SK-N-SH (cell line): ENCODE data around the gene EXOC3L1. TPM values are rescaled to one million over a fixed set of nuclear protein-coding genes. Genes with fewer than 3 reads are reported as not detected.
A peak's percentile ranks its signal among the peaks of the same experiment; 100 is the strongest.

Experiments
- EZH2phosphoT487 ChIP-seq: fragments of 200-600 bp; sonication (generic); IDR thresholded peaks from 2 replicates; pipeline ENCODE4 v1.6.1; 2017; ENCODE audit warnings: low read depth, mixed run types, mild to moderate bottlenecking, antibody characterized with exemption, moderate library complexity, borderline replicate concordance
- FOSL2 ChIP-seq: IDR thresholded peaks from 2 replicates; pipeline ENCODE4 v1.4.0; 2012; ENCODE audit warnings: low read depth, mild to moderate bottlenecking, moderate library complexity, borderline replicate concordance
- FOXJ3 ChIP-seq: sonication (generic); formaldehyde crosslinking; IDR thresholded peaks from 2 replicates; pipeline ENCODE4 v1.5.1; 2020; ENCODE audit warnings: mild to moderate bottlenecking, missing genetic modification reagents
- FOXM1 ChIP-seq: IDR thresholded peaks from 2 replicates; pipeline ENCODE4 v1.4.0; 2012; ENCODE audit warnings: low read depth, mild to moderate bottlenecking
- IRF3 ChIP-seq: fragments of 150-350 bp; IDR thresholded peaks from 2 replicates; pipeline ENCODE4 v1.6.1; 2016; ENCODE audit warnings: mild to moderate bottlenecking, low read depth, low read length
- JUND ChIP-seq: IDR thresholded peaks from 2 replicates; pipeline ENCODE4 v1.4.0; 2012
- MEF2A ChIP-seq: IDR thresholded peaks from 2 replicates; pipeline ENCODE4 v1.4.0; 2012; ENCODE audit warnings: low read depth, borderline replicate concordance
- MXI1 ChIP-seq: IDR thresholded peaks from 2 replicates; pipeline ENCODE4 v1.6.1; 2012; ENCODE audit warnings: mild to moderate bottlenecking, low read depth, low read length, improper control_type of control experiment
- NRF1 ChIP-seq: IDR thresholded peaks from 2 replicates; pipeline ENCODE4 v1.6.1; 2012; ENCODE audit warnings: low read depth, mild to moderate bottlenecking, low read length
- POLR2AphosphoS5 ChIP-seq: IDR thresholded peaks from 2 replicates; pipeline ENCODE4 v1.6.1; 2012; ENCODE audit warnings: low read depth, low read length
- RCOR1 ChIP-seq: fragments of 150-350 bp; IDR thresholded peaks from 2 replicates; pipeline ENCODE4 v1.6.1; 2017; ENCODE audit warnings: antibody characterized with exemption, low read length
- RFX5 ChIP-seq: IDR thresholded peaks from 2 replicates; pipeline ENCODE4 v1.6.1; 2012; ENCODE audit warnings: mild to moderate bottlenecking, improper control_type of control experiment, low read length
- RXRA ChIP-seq: IDR thresholded peaks from 2 replicates; pipeline ENCODE4 v1.4.0; 2012; ENCODE audit warnings: low read depth, mild to moderate bottlenecking, borderline replicate concordance
- SMC3 ChIP-seq: IDR thresholded peaks from 2 replicates; pipeline ENCODE4 v1.6.1; 2012; ENCODE audit warnings: low read depth, low read length, improper control_type of control experiment
- TAF1 ChIP-seq: IDR thresholded peaks from 2 replicates; pipeline ENCODE4 v1.6.1; 2012; ENCODE audit warnings: low read depth, mild to moderate bottlenecking, low read length, moderate library complexity, borderline replicate concordance
- TEAD4 ChIP-seq: IDR thresholded peaks from 2 replicates; pipeline ENCODE4 v1.4.0; 2012; ENCODE audit warnings: mild to moderate bottlenecking, borderline replicate concordance; ENCODE audit not compliant: insufficient read depth
- USF1 ChIP-seq: IDR thresholded peaks from 2 replicates; pipeline ENCODE4 v1.4.0; 2012; ENCODE audit warnings: low read depth, borderline replicate concordance
- YY1 ChIP-seq: IDR thresholded peaks from 2 replicates; pipeline ENCODE4 v1.4.0; 2012; ENCODE audit warnings: low read depth, mild to moderate bottlenecking
- ZBTB33 ChIP-seq: IDR thresholded peaks from 2 replicates; pipeline ENCODE4 v1.4.0; 2012; ENCODE audit warnings: low read depth, borderline replicate concordance
- polyA plus RNA-seq, 3 experiments: library from polyadenylated mRNA; depleted of rRNA; stranded (reverse); fragments of >200 nt; gene quantifications; 2 replicates each; pipeline ENCODE4 v1.2.3, GENCODE V29; 2012
- TF ChIP-seq, protein P1 (sequence below): IDR thresholded peaks from 2 replicates; pipeline ENCODE4 v1.6.1; 2012; ENCODE audit warnings: mild to moderate bottlenecking, low read depth, low read length, moderate library complexity

EXOC3L1 gene
- polyA plus RNA-seq, 1 of the 3 experiments (the other 2 are of a cell fraction), result 0.46 TPM

GRCh38 chr16:67183627-67184452, 6.1 kb downstream of the EXOC3L1 start, which contains the start of gene MATCAP1 (continued):
- TF ChIP-seq, protein P1, sequence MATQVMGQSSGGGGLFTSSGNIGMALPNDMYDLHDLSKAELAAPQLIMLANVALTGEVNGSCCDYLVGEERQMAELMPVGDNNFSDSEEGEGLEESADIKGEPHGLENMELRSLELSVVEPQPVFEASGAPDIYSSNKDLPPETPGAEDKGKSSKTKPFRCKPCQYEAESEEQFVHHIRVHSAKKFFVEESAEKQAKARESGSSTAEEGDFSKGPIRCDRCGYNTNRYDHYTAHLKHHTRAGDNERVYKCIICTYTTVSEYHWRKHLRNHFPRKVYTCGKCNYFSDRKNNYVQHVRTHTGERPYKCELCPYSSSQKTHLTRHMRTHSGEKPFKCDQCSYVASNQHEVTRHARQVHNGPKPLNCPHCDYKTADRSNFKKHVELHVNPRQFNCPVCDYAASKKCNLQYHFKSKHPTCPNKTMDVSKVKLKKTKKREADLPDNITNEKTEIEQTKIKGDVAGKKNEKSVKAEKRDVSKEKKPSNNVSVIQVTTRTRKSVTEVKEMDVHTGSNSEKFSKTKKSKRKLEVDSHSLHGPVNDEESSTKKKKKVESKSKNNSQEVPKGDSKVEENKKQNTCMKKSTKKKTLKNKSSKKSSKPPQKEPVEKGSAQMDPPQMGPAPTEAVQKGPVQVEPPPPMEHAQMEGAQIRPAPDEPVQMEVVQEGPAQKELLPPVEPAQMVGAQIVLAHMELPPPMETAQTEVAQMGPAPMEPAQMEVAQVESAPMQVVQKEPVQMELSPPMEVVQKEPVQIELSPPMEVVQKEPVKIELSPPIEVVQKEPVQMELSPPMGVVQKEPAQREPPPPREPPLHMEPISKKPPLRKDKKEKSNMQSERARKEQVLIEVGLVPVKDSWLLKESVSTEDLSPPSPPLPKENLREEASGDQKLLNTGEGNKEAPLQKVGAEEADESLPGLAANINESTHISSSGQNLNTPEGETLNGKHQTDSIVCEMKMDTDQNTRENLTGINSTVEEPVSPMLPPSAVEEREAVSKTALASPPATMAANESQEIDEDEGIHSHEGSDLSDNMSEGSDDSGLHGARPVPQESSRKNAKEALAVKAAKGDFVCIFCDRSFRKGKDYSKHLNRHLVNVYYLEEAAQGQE, result peak; percentile 39
- TF ChIP-seq ZBTB33 (no peak), FOSL2 (no peak), TAF1 (no peak), IRF3 (peak; percentile 72), RXRA (no peak), SMC3 (no peak), FOXJ3 (CRISPR knock-in tag) (0 out of 2 replicates have a peak, but pooled peaks have one; percentile 11), NRF1 (peak; percentile 26; the same call in 1 of the 2 replicates), POLR2AphosphoS5 (peak; percentile 56; the same call in 1 of the 2 replicates), EZH2phosphoT487 (no peak), MXI1 (peak; percentile 68), FOXM1 (no peak), MEF2A (no peak), RFX5 (no peak), JUND (no peak), YY1 (no peak), USF1 (no peak), TEAD4 (no peak), RCOR1 (no peak)
